ENCODE data around the gene ZMIZ1. TPM values are rescaled to one million over a fixed set of nuclear protein-coding genes. Genes with fewer than 3 reads are reported as not detected.

Gene ZMIZ1
- total RNA-seq, 6 donors from 2014 or later = 51.0 to 99.2 (median 91.8) TPM

- 70 to 92% methylated on average over 2 to 8 of the region's 8 CpGs for WGBS, 2 donors
- Histone ChIP-seq H3K4me1 (peaks cover 0 to 12% (median 2%) of the 10 kb centered on the region in 4 donors), H3K36me3 (peaks cover 4 to 54% (median 36%) of the 10 kb centered on the region in 4 donors), H3K27me3 (no peaks in the 10 kb centered on the region), H3K4me3 (no peak overlapping the region), H3K9me3 (no peaks in the 10 kb centered on the region), H3K27ac (no peak overlapping the region)
- ATAC-seq (ENCODE audit: low FRiP score in 2 of 2) = no peak
- DNase-seq = no peak
- TF ChIP-seq CTCF (IDR thresholded peaks at IDR 0.05) (no peak), POLR2A (IDR thresholded peaks at IDR 0.05) (no peak), EP300 (IDR thresholded peaks at IDR 0.05) (no peak), POLR2AphosphoS5 (IDR thresholded peaks at IDR 0.05) (no peak)
Measured at GRCh38 chr10:79201706-79202105, 132.9 kb downstream of the ZMIZ1 start.

- Histone ChIP-seq H3K27me3 (no peaks in the 10 kb centered on the region), H3K9me3 (no peaks in the 10 kb centered on the region), H3K4me1 (peaks cover 0 to 7% (median 0%) of the 10 kb centered on the region in 4 donors), H3K4me3 (no peak overlapping the region), H3K27ac (peak overlapping the region in 1 of 4 donors; percentile 36), H3K36me3 (peaks cover 4 to 60% (median 42%) of the 10 kb centered on the region in 4 donors)
- TF ChIP-seq POLR2AphosphoS5 (IDR thresholded peaks at IDR 0.05) = no peak
- no peak for TF ChIP-seq EP300 (IDR thresholded peaks at IDR 0.05)
- TF ChIP-seq POLR2A (IDR thresholded peaks at IDR 0.05) = no peak
- peak; percentile 19 to 51 (median 38) for TF ChIP-seq CTCF (IDR thresholded peaks at IDR 0.05)
- 52 to 67% methylated on average over 7 to 9 of the region's 9 CpGs for WGBS, 2 donors
- ATAC-seq (ENCODE audit: low FRiP score in 2 of 2) (peak; percentile 3 to 64), DNase-seq (peak in 1 of 2 donors; percentile 65)
Measured at GRCh38 chr10:79202188-79203013, 133.6 kb downstream of the ZMIZ1 start.

GRCh38 chr10:79203014-79203644, 134.4 kb downstream of the ZMIZ1 start:
- Histone ChIP-seq H3K4me3 (no peak overlapping the region), H3K36me3 (peaks cover 5 to 65% (median 48%) of the 10 kb centered on the region in 4 donors), H3K4me1 (peaks cover 0 to 7% (median 0%) of the 10 kb centered on the region in 4 donors), H3K9me3 (no peaks in the 10 kb centered on the region), H3K27me3 (no peaks in the 10 kb centered on the region), H3K27ac (peak overlapping the region in 1 of 4 donors; percentile 36)
- WGBS, 2 donors = 75 to 78% methylated on average over 13 of the region's 13 CpGs
- no peak for TF ChIP-seq EP300 (IDR thresholded peaks at IDR 0.05)
- TF ChIP-seq CTCF (IDR thresholded peaks at IDR 0.05) = no peak
- TF ChIP-seq POLR2A (IDR thresholded peaks at IDR 0.05) = no peak
- no peak for TF ChIP-seq POLR2AphosphoS5 (IDR thresholded peaks at IDR 0.05)
- no peak for DNase-seq
- ATAC-seq (ENCODE audit: low FRiP score in 2 of 2) = no peak

GRCh38 chr10:79203833-79204232, 135.1 kb downstream of the ZMIZ1 start:
- Histone ChIP-seq H3K27me3 (no peaks in the 10 kb centered on the region), H3K9me3 (no peaks in the 10 kb centered on the region), H3K36me3 (peaks cover 7 to 72% (median 54%) of the 10 kb centered on the region in 4 donors), H3K4me1 (peaks cover 0 to 7% (median 0%) of the 10 kb centered on the region in 4 donors), H3K4me3 (no peak overlapping the region), H3K27ac (no peak overlapping the region)
- WGBS, 2 donors = 81 to 84% methylated on average over 6 to 8 of the region's 8 CpGs
- ATAC-seq (ENCODE audit: low FRiP score in 2 of 2) = no peak
- TF ChIP-seq POLR2AphosphoS5 (IDR thresholded peaks at IDR 0.05) (no peak), EP300 (IDR thresholded peaks at IDR 0.05) (no peak), POLR2A (IDR thresholded peaks at IDR 0.05) (no peak), CTCF (IDR thresholded peaks at IDR 0.05) (no peak)
- DNase-seq = no peak
